Activated T-helper 1 cell treated with Interleukin-2 at 50 U/mL for 16 hours (primary cell): ENCODE measurements around the gene DOCK1.

Source experiments
- DNase-seq: peaks from one replicate; pipeline ENCODE4 v3.0.0-alpha.2; 2020; ENCODE audit warnings: low read depth

Gene DOCK1

GRCh38 chr10:127089446-127089845, 184.2 kb downstream of the DOCK1 start:
- DNase-seq, result no peak

- no peak for DNase-seq
Measured at GRCh38 chr10:127090138-127090537, 184.9 kb downstream of the DOCK1 start.

- DNase-seq, result no peak
Measured at GRCh38 chr10:127091354-127091753, 186.1 kb downstream of the DOCK1 start.

- DNase-seq, result no peak
Measured at GRCh38 chr10:127092916-127093315, 187.7 kb downstream of the DOCK1 start.

- DNase-seq, result no peak
Measured at GRCh38 chr10:127094984-127095383, 189.8 kb downstream of the DOCK1 start.

- DNase-seq, result no peak
Measured at GRCh38 chr10:127100983-127101615, 195.9 kb downstream of the DOCK1 start.

GRCh38 chr10:127102176-127102575, 196.9 kb downstream of the DOCK1 start:
- DNase-seq, result no peak

- DNase-seq, result no peak
Measured at GRCh38 chr10:127115100-127115499, 209.9 kb downstream of the DOCK1 start.

- no peak for DNase-seq
Measured at GRCh38 chr10:127117125-127117524, 211.9 kb downstream of the DOCK1 start.

GRCh38 chr10:127118034-127118433, 212.8 kb downstream of the DOCK1 start:
- no peak for DNase-seq

GRCh38 chr10:127119936-127120335, 214.7 kb downstream of the DOCK1 start:
- no peak for DNase-seq

GRCh38 chr10:127122831-127123230, 217.6 kb downstream of the DOCK1 start:
- DNase-seq, result no peak

GRCh38 chr10:127123626-127124025, 218.4 kb downstream of the DOCK1 start:
- no peak for DNase-seq

GRCh38 chr10:127125331-127125730, 220.1 kb downstream of the DOCK1 start:
- DNase-seq, result no peak

GRCh38 chr10:127127822-127128221, 222.6 kb downstream of the DOCK1 start:
- no peak for DNase-seq

GRCh38 chr10:127129104-127129503, 223.9 kb downstream of the DOCK1 start:
- no peak for DNase-seq

GRCh38 chr10:127132451-127132850, 227.2 kb downstream of the DOCK1 start:
- no peak for DNase-seq

- DNase-seq, result no peak
Measured at GRCh38 chr10:127133225-127133624, 228.0 kb downstream of the DOCK1 start.

- DNase-seq, result no peak
Measured at GRCh38 chr10:127133672-127134500, 228.7 kb downstream of the DOCK1 start.

- no peak for DNase-seq
Measured at GRCh38 chr10:127135844-127136577, 230.8 kb downstream of the DOCK1 start.

GRCh38 chr10:127137391-127137790, 232.2 kb downstream of the DOCK1 start:
- no peak for DNase-seq

GRCh38 chr10:127142136-127142535, 236.9 kb downstream of the DOCK1 start:
- DNase-seq, result no peak

GRCh38 chr10:127142856-127143255, 237.6 kb downstream of the DOCK1 start:
- no peak for DNase-seq
